ENCODE data around the gene ARHGEF40. TPM values are rescaled to one million over a fixed set of nuclear protein-coding genes. Genes with fewer than 3 reads are reported as not detected.

Gene ARHGEF40
- polyA plus RNA-seq, 1 experiment: 40.7 TPM

GRCh38 chr14:21034707-21035106 lies 35.4 kb upstream of the ARHGEF40 start, which contains the start of gene RNASE13:
RNASE13 (minus strand) TSS chr14:21034807; CDS start chr14:21034288, 519 bp downstream.
- ChIA-PET POLR2A (no interaction called here), CTCF (interaction anchor here (2.2 kb wide), 1 partner anchor 20 kb away, joined by 15 read pairs; no protein-coding TSS in a partner anchor)
- Histone ChIP-seq H3K27me3 (ENCODE audit: control insufficient read depth, insufficient read depth, low read length) (peaks cover 37% of the 10 kb centered on the region), H3K9me3 (ENCODE audit: control insufficient read depth, insufficient read depth, low read length) (no peaks in the 10 kb centered on the region), H3K4me3 (ENCODE audit: low read depth, low read length) (no peak within 1 kb of the TSS), H3K27ac (ENCODE audit: low read depth, low read length) (no peak within 1 kb of the TSS)
- no peak for TF ChIP-seq CTCF (IDR thresholded peaks at IDR 0.05; ENCODE audit: low read depth, low read length)
- DNase-seq (ENCODE audit: low read depth, low spot score): no peak

GRCh38 chr14:21036751-21037150 lies 33.4 kb upstream of the ARHGEF40 start:
- peaks cover 26% of the 10 kb centered on the region for H3K27me3 ChIP-seq (ENCODE audit: control insufficient read depth, insufficient read depth, low read length)
- no peak overlapping the region for H3K27ac ChIP-seq (ENCODE audit: low read depth, low read length)
- TF ChIP-seq CTCF (IDR thresholded peaks at IDR 0.05; ENCODE audit: low read depth, low read length): no peak
- H3K9me3 ChIP-seq (ENCODE audit: control insufficient read depth, insufficient read depth, low read length): no peaks in the 10 kb centered on the region
- POLR2A ChIA-PET: no interaction called here
- CTCF ChIA-PET: interaction anchor here (1.1 to 2.2 kb wide), 3 partner anchors 22 to 68 kb away, joined by 3 to 15 read pairs (median 5); no protein-coding TSS in a partner anchor
- no peak overlapping the region for H3K4me3 ChIP-seq (ENCODE audit: low read depth, low read length)
- no peak for DNase-seq (ENCODE audit: low read depth, low spot score)

GRCh38 chr14:21037156-21037555 lies 32.9 kb upstream of the ARHGEF40 start:
- no peak for TF ChIP-seq CTCF (IDR thresholded peaks at IDR 0.05; ENCODE audit: low read depth, low read length)
- Histone ChIP-seq H3K9me3 (ENCODE audit: control insufficient read depth, insufficient read depth, low read length) (no peaks in the 10 kb centered on the region), H3K4me3 (ENCODE audit: low read depth, low read length) (no peak overlapping the region), H3K27me3 (ENCODE audit: control insufficient read depth, insufficient read depth, low read length) (peaks cover 27% of the 10 kb centered on the region), H3K27ac (ENCODE audit: low read depth, low read length) (no peak overlapping the region)
- no peak for DNase-seq (ENCODE audit: low read depth, low spot score)
- ChIA-PET CTCF (interaction anchor here (1.0 to 1.1 kb wide), 2 partner anchors 23 to 67 kb away, joined by 3 to 4 read pairs; no protein-coding TSS in a partner anchor), POLR2A (no interaction called here)

- TF ChIP-seq CTCF (IDR thresholded peaks at IDR 0.05; ENCODE audit: low read depth, low read length): no peak
- peaks cover 28% of the 10 kb centered on the region for H3K27me3 ChIP-seq (ENCODE audit: control insufficient read depth, insufficient read depth, low read length)
- H3K27ac ChIP-seq (ENCODE audit: low read depth, low read length): no peak overlapping the region
- CTCF ChIA-PET: interaction anchor here (1.1 to 4.0 kb wide), 11 partner anchors 13 to 68 kb away, joined by 3 to 170 read pairs (median 9); no protein-coding TSS in a partner anchor
- DNase-seq (ENCODE audit: low read depth, low spot score): peak; percentile 23
- no peak overlapping the region for H3K4me3 ChIP-seq (ENCODE audit: low read depth, low read length)
- H3K9me3 ChIP-seq (ENCODE audit: control insufficient read depth, insufficient read depth, low read length): no peaks in the 10 kb centered on the region
- POLR2A ChIA-PET: interaction anchor here (1.0 to 1.2 kb wide), 3 partner anchors 24 to 49 kb away, joined by 3 to 5 read pairs (median 4); no protein-coding TSS in a partner anchor
Measured at GRCh38 chr14:21038441-21039422, 31.4 kb upstream of the ARHGEF40 start.

Data from AG04450 (cell line).